CD4-positive, CD25-positive, alpha-beta regulatory T cell (primary cell): ENCODE data around the gene RALGAPA1. TPM values are rescaled to one million over a fixed set of nuclear protein-coding genes. Genes with fewer than 3 reads are reported as not detected.
A peak's percentile ranks its signal among the peaks of the same experiment; 100 is the strongest.
"Not testable (repeated sequence)": the region's sequence is repeated elsewhere in the genome, so short reads cannot be mapped to it uniquely, and the experiment has no call there.

ENCODE experiments used
- ATAC-seq, 2 donors: fragments of 150-1000 bp; cut with Tn5 transposase; one replicate each; pipeline ENCODE4 v1.10.0; 2021; ENCODE audit warnings: low read depth in 2 of 2, moderate number of reproducible peaks in 2 of 2, moderate library complexity in 1 of 2
- DNase-seq, 3 donors: peaks; one replicate each; pipeline versions ENCODE4 v3.0.0 to v3.0.0-alpha.2; 2012 to 2022; ENCODE audit warnings: mixed read lengths in 1 of 3
- H3K27ac ChIP-seq: one replicate; pipeline ENCODE4 v1.7.0; 2013; ENCODE audit warnings: mild to moderate bottlenecking, low read length; ENCODE audit not compliant: insufficient read depth, poor library complexity, severe bottlenecking
- H3K27me3 ChIP-seq: one replicate; pipeline ENCODE4 v1.7.0; 2013; ENCODE audit warnings: low read length; ENCODE audit not compliant: control insufficient read depth, insufficient read depth
- H3K36me3 ChIP-seq: one replicate; pipeline ENCODE4 v1.7.0; 2013; ENCODE audit warnings: mild to moderate bottlenecking, low read length, moderate library complexity; ENCODE audit not compliant: control insufficient read depth, insufficient read depth
- H3K4me1 ChIP-seq: 2 replicates; pipeline ENCODE4 v1.7.0; 2013; ENCODE audit warnings: mild to moderate bottlenecking, low read length; ENCODE audit not compliant: insufficient read depth, control insufficient read depth, poor library complexity, severe bottlenecking
- H3K4me3 ChIP-seq: one replicate; pipeline ENCODE4 v1.7.0; 2013; ENCODE audit warnings: low read depth, mild to moderate bottlenecking, low read length, moderate library complexity
- H3K9me3 ChIP-seq, 2 experiments: 1 replicate in 1 of 2; 2 replicates in 1 of 2; pipeline ENCODE4 v1.7.0; 2013; ENCODE audit warnings: low read length in 2 of 2, mild to moderate bottlenecking in 1 of 2, moderate library complexity in 1 of 2; ENCODE audit not compliant: control insufficient read depth in 2 of 2
- H3K27ac Mint-ChIP-seq, 3 donors: one replicate each; pipeline ENCODE4 v1.8.0; 2020 to 2022; ENCODE audit warnings: mild to moderate bottlenecking in 3 of 3, mixed read lengths in 3 of 3, moderate library complexity in 2 of 3
- H3K27me3 Mint-ChIP-seq: one replicate; pipeline ENCODE4 v1.8.0; 2022; ENCODE audit warnings: mild to moderate bottlenecking, mixed read lengths
- H3K36me3 Mint-ChIP-seq: one replicate; pipeline ENCODE4 v1.8.0; 2020; ENCODE audit warnings: mixed read lengths
- H3K4me1 Mint-ChIP-seq, 4 donors: one replicate each; pipeline ENCODE4 v1.8.0; 2020 to 2022; ENCODE audit warnings: mixed read lengths in 4 of 4, mild to moderate bottlenecking in 1 of 4
- H3K4me3 Mint-ChIP-seq, 4 donors: one replicate each; pipeline ENCODE4 v1.8.0; 2020 to 2022; ENCODE audit warnings: mild to moderate bottlenecking in 4 of 4, mixed read lengths in 4 of 4, moderate library complexity in 3 of 4
- H3K9me3 Mint-ChIP-seq, 7 donors: one replicate each; pipeline ENCODE4 v1.8.0; 2020 to 2022; ENCODE audit warnings: mixed read lengths in 7 of 7, mild to moderate bottlenecking in 3 of 7, moderate library complexity in 2 of 7
- polyA plus RNA-seq, 4 donors: library from polyadenylated mRNA; unstranded; fragments of 300-500 nt; fragmentation: Illumina TruSeq; gene quantifications; one replicate each; pipeline ENCODE4 v1.2.3, GENCODE V29; 2021
- total RNA-seq: library from RNA; stranded (reverse); gene quantifications from one replicate; pipeline ENCODE4 v1.2.3, GENCODE V29; 2022

Gene RALGAPA1
- total RNA-seq (93.6 TPM), polyA plus RNA-seq (10 to 100 TPM; 14.0 to 20.8 (median 20.0) TPM)

GRCh38 chr14:35808638-35809563, at the start of gene RALGAPA1:
RALGAPA1 (minus strand) TSS chr14:35809295; CDS start chr14:35808835, 460 bp downstream.
- not testable (repeated sequence) for H3K9me3 ChIP-seq, H3K36me3 Mint-ChIP-seq, H3K27me3 ChIP-seq, H3K27me3 Mint-ChIP-seq, H3K9me3 Mint-ChIP-seq, H3K36me3 ChIP-seq
- ATAC-seq, result peak; percentile 98 to 99
- peak; percentile 91 to 98 (median 96) for DNase-seq
- Histone ChIP-seq H3K4me3 (peak within 1 kb of the TSS; percentile 87), H3K27ac (peak within 1 kb of the TSS; percentile 85), H3K4me1 (peaks cover 24% of the 10 kb centered on the region)
- Mint-ChIP-seq H3K4me1 (peaks cover 16 to 35% (median 28%) of the 10 kb centered on the region in 4 donors), H3K4me3 (peak within 1 kb of the TSS; percentile 84 to 98 (median 98)), H3K27ac (peak within 1 kb of the TSS; percentile 92 to 99 (median 98))

DNA sequence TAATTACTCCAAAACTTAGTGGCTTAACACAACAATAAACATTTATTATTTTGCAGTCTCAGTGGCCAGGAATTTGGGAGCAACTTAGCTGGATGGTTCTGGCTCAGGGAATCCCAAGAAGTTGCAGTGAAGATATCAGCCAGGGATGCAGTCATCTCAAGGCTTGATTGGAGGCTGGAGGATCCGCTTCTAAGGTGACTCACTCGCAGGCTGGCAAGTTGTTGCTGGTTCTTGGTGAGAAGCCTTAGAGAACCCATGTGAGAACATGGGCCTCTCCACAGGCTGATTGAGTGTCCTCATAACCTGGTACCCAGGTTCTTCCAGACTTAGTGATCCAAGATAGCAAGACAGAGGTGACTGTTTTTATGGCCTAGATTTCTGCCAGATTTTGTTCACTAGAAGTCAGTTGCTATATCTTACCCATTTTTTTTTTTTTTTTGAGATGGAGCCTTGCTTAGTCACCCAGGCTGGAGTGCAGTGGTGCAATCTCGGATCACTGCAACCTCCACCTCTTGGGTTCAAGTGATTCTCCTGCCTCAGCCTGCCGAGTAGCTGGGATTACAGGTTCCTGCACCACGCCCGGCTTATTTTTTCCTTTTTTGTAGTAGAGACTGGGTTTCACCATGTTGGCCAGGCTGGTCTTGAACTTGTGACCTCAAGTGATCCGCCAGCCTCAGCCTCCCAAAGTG, 49.6 kb upstream of the RALGAPA1 start:
- no peak overlapping the region for H3K4me3 ChIP-seq
- H3K27ac ChIP-seq, result no peak overlapping the region
- Mint-ChIP-seq H3K4me1 (peaks cover 0 to 9% (median 0%) of the 10 kb centered on the region in 4 donors), H3K27me3 (no peaks in the 10 kb centered on the region), H3K4me3 (no peak overlapping the region), H3K27ac (peak overlapping the region in 1 of 3 donors; percentile 68), H3K36me3 (peaks cover 32% of the 10 kb centered on the region), H3K9me3 (peaks cover 0 to 2% (median 0%) of the 10 kb centered on the region in 7 donors)
- ATAC-seq (no peak), DNase-seq (no peak)
- H3K27me3 ChIP-seq, result no peaks in the 10 kb centered on the region
- no peaks in the 10 kb centered on the region for H3K9me3 ChIP-seq
- peaks cover 15% of the 10 kb centered on the region for H3K36me3 ChIP-seq
- no peaks in the 10 kb centered on the region for H3K4me1 ChIP-seq

DNA sequence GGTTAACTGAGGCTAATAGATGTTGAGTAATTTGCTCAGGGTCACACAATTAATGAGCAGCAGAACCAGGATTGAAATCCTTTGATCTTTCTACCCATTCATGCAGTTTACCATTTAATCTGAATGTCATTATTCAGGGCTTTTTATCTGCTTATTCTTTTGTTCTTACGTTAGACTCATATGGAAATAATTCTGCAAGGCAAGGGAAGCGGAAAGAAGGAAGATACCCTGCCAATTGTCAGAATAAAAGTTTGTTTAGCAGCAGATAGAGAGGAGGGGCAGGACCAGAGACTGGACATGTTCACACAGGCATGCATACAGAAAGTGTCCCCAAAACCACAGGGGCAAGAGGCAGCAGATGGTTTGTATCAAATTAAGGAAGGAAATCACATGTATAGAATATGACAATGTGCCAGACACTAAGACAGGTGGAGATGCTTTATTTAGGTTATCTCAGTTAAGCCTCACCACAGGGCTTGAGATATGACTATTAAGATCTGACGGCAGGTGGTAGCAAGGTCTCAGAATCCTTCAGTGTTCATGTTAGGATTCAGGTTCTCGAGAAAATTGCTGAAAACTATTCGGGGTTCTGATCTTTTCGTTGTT, 46.9 kb upstream of the RALGAPA1 start:
- H3K4me3 ChIP-seq, result no peak overlapping the region
- no peaks in the 10 kb centered on the region for H3K27me3 Mint-ChIP-seq
- peaks cover 0 to 9% (median under 1%) of the 10 kb centered on the region in 4 donors for H3K4me1 Mint-ChIP-seq
- H3K9me3 Mint-ChIP-seq, result peaks cover 0 to 6% (median 2%) of the 10 kb centered on the region in 7 donors
- H3K4me1 ChIP-seq, result no peaks in the 10 kb centered on the region
- ATAC-seq (no peak), DNase-seq (no peak)
- H3K27ac Mint-ChIP-seq, result no peak overlapping the region
- H3K4me3 Mint-ChIP-seq, result no peak overlapping the region
- no peak overlapping the region for H3K27ac ChIP-seq
- H3K36me3 ChIP-seq, result peaks cover 9% of the 10 kb centered on the region
- peaks cover 32% of the 10 kb centered on the region for H3K36me3 Mint-ChIP-seq
- H3K27me3 ChIP-seq, result no peaks in the 10 kb centered on the region
- H3K9me3 ChIP-seq, result no peaks in the 10 kb centered on the region

DNA sequence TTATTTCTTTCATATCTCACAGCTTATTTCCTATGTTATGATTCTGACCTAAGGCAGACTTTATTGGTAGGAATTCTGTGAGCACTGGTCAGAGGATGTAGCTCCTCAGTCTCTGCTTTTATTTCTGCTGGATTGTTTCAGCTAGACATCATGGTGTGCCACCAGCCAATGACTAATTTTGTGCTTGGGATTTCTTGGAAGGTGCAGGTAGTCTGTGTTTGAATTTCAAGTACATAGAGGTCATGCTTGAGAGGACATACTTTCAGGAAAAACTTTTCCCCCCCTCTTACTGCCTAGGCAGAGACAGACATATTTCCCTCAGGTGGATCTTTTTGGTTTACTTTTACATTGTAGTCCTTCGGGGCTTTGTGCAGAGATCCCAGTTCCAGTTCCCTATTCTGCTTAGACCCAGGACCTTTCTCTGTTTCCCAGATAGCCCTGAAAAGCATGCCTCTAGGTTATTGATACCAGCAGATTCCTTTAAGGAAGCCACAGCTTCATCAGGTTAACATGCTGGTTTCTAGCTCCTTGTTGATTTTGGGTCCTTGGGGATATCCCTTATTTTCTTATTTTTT, 45.7 kb upstream of the RALGAPA1 start:
- no peaks in the 10 kb centered on the region for H3K27me3 ChIP-seq
- Mint-ChIP-seq H3K4me1 (peaks cover 0 to 9% (median 3%) of the 10 kb centered on the region in 4 donors), H3K9me3 (peaks cover 0 to 6% (median 2%) of the 10 kb centered on the region in 7 donors), H3K27me3 (no peaks in the 10 kb centered on the region), H3K27ac (peak overlapping the region in 1 of 3 donors; percentile 9), H3K36me3 (peaks cover 40% of the 10 kb centered on the region), H3K4me3 (no peak overlapping the region)
- ATAC-seq (no peak), DNase-seq (no peak)
- H3K27ac ChIP-seq, result no peak overlapping the region
- no peak overlapping the region for H3K4me3 ChIP-seq
- no peaks in the 10 kb centered on the region for H3K4me1 ChIP-seq
- H3K9me3 ChIP-seq, result no peaks in the 10 kb centered on the region
- peaks cover 9% of the 10 kb centered on the region for H3K36me3 ChIP-seq

GRCh38 chr14:35853225-35853624, 44.1 kb upstream of the RALGAPA1 start:
- H3K27ac Mint-ChIP-seq, result no peak overlapping the region
- Histone ChIP-seq H3K4me3 (no peak overlapping the region), H3K4me1 (no peaks in the 10 kb centered on the region), H3K36me3 (peaks cover 6% of the 10 kb centered on the region), H3K27me3 (no peaks in the 10 kb centered on the region), H3K27ac (no peak overlapping the region), H3K9me3 (no peaks in the 10 kb centered on the region)
- no peaks in the 10 kb centered on the region for H3K27me3 Mint-ChIP-seq
- H3K4me3 Mint-ChIP-seq, result no peak overlapping the region
- no peak for DNase-seq
- H3K4me1 Mint-ChIP-seq, result peaks cover 0 to 8% (median 3%) of the 10 kb centered on the region in 4 donors
- peaks cover 46% of the 10 kb centered on the region for H3K36me3 Mint-ChIP-seq
- ATAC-seq, result no peak
- H3K9me3 Mint-ChIP-seq, result peaks cover 0 to 6% (median 2%) of the 10 kb centered on the region in 7 donors

- Mint-ChIP-seq H3K4me3 (no peak overlapping the region), H3K27me3 (no peaks in the 10 kb centered on the region), H3K36me3 (peaks cover 47% of the 10 kb centered on the region), H3K9me3 (peaks cover 0 to 6% (median 2%) of the 10 kb centered on the region in 7 donors), H3K4me1 (peaks cover 0 to 7% (median 3%) of the 10 kb centered on the region in 4 donors), H3K27ac (no peak overlapping the region)
- Histone ChIP-seq H3K36me3 (peaks cover 6% of the 10 kb centered on the region), H3K4me3 (no peak overlapping the region), H3K9me3 (no peaks in the 10 kb centered on the region), H3K27ac (no peak overlapping the region), H3K4me1 (no peaks in the 10 kb centered on the region), H3K27me3 (no peaks in the 10 kb centered on the region)
- ATAC-seq (no peak), DNase-seq (no peak)
Observed at GRCh38 chr14:35851823-35852222, 42.7 kb upstream of the RALGAPA1 start.

- ATAC-seq (no peak), DNase-seq (no peak)
- Mint-ChIP-seq H3K27me3 (no peaks in the 10 kb centered on the region), H3K4me1 (peaks cover 0 to 19% (median 7%) of the 10 kb centered on the region in 4 donors), H3K27ac (peak overlapping the region in 1 of 3 donors; percentile 36), H3K9me3 (peaks cover 0 to 6% (median 2%) of the 10 kb centered on the region in 7 donors), H3K4me3 (no peak overlapping the region), H3K36me3 (peaks cover 62% of the 10 kb centered on the region)
- Histone ChIP-seq H3K4me1 (no peaks in the 10 kb centered on the region), H3K27me3 (no peaks in the 10 kb centered on the region), H3K36me3 (peaks cover 7% of the 10 kb centered on the region), H3K4me3 (no peak overlapping the region), H3K9me3 (no peaks in the 10 kb centered on the region), H3K27ac (no peak overlapping the region)
Observed at GRCh38 chr14:35849122-35849521, 40.0 kb upstream of the RALGAPA1 start.
